DND-41 (cell line): Measurements from ENCODE around the gene STARD8.

ENCODE experiments used
- ATAC-seq: fragments of 200-7000 bp; cut with Tn5 transposase; 3 replicates; pipeline ENCODE4 v1.9.1; 2021; ENCODE audit warnings: low read depth; ENCODE audit not compliant: insufficient read depth
- DNase-seq: peaks from one replicate; pipeline ENCODE4 v3.0.0-alpha.2; 2020
- H2AFZ ChIP-seq: 2 replicates; pipeline ENCODE4 v1.6.0; 2012; ENCODE audit warnings: low read depth, low read length
- H3K27ac ChIP-seq: 2 replicates; pipeline ENCODE4 v1.5.1; 2012; ENCODE audit warnings: low read length, inconsistent platforms
- H3K27me3 ChIP-seq: fragments of 200-600 bp; sonication (generic); 2 replicates; pipeline ENCODE4 v1.6.0; 2012; ENCODE audit warnings: low read length, mild to moderate bottlenecking, inconsistent platforms; ENCODE audit not compliant: insufficient read depth, poor library complexity
- H3K36me3 ChIP-seq: 2 replicates; pipeline ENCODE4 v1.5.1; 2012; ENCODE audit warnings: low read length, inconsistent platforms; ENCODE audit not compliant: insufficient read depth
- H3K4me1 ChIP-seq: 2 replicates; pipeline ENCODE4 v1.5.1; 2012; ENCODE audit warnings: mild to moderate bottlenecking, low read length; ENCODE audit not compliant: insufficient read depth
- H3K4me2 ChIP-seq: 2 replicates; pipeline ENCODE4 v1.6.0; 2012; ENCODE audit warnings: mild to moderate bottlenecking, moderate library complexity, low read length, inconsistent platforms; ENCODE audit not compliant: insufficient read depth
- H3K4me3 ChIP-seq, 2 experiments: fragments of 200-600 bp in 1 of 2; shearing (Covaris generic) in 1 of 2; 2 replicates each; pipeline ENCODE4 v1.5.1; 2012 to 2016; ENCODE audit warnings: inconsistent platforms in 2 of 2, low read length in 2 of 2, mild to moderate bottlenecking in 2 of 2, low read depth in 1 of 2, moderate library complexity in 1 of 2
- H3K79me2 ChIP-seq: 2 replicates; pipeline ENCODE4 v1.6.0; 2012; ENCODE audit warnings: low read length, inconsistent platforms; ENCODE audit not compliant: insufficient read depth
- H3K9ac ChIP-seq: 2 replicates; pipeline ENCODE4 v1.6.0; 2012; ENCODE audit warnings: low read depth, mild to moderate bottlenecking, inconsistent platforms, low read length, moderate library complexity
- H3K9me3 ChIP-seq: 2 replicates; pipeline ENCODE4 v1.5.1; 2012; ENCODE audit warnings: low read length, moderate library complexity, mild to moderate bottlenecking, inconsistent platforms; ENCODE audit not compliant: insufficient read depth, severe bottlenecking
- H4K20me1 ChIP-seq: 2 replicates; pipeline ENCODE4 v1.6.0; 2012; ENCODE audit warnings: low read length; ENCODE audit not compliant: insufficient read depth
- EZH2 ChIP-seq: IDR thresholded peaks from 3 replicates; pipeline ENCODE4 v1.6.1; 2012; ENCODE audit warnings: borderline replicate concordance, low read depth, mild to moderate bottlenecking, moderate library complexity, low read length, inconsistent platforms; ENCODE audit not compliant: severe bottlenecking
- TF ChIP-seq, protein P1 (sequence below): IDR thresholded peaks from 2 replicates; pipeline ENCODE4 v1.5.1; 2012; ENCODE audit warnings: borderline replicate concordance, low read length, moderate library complexity, mild to moderate bottlenecking; ENCODE audit not compliant: poor library complexity, severe bottlenecking; ENCODE audit errors: extremely low read depth

The STARD8 gene

DNA sequence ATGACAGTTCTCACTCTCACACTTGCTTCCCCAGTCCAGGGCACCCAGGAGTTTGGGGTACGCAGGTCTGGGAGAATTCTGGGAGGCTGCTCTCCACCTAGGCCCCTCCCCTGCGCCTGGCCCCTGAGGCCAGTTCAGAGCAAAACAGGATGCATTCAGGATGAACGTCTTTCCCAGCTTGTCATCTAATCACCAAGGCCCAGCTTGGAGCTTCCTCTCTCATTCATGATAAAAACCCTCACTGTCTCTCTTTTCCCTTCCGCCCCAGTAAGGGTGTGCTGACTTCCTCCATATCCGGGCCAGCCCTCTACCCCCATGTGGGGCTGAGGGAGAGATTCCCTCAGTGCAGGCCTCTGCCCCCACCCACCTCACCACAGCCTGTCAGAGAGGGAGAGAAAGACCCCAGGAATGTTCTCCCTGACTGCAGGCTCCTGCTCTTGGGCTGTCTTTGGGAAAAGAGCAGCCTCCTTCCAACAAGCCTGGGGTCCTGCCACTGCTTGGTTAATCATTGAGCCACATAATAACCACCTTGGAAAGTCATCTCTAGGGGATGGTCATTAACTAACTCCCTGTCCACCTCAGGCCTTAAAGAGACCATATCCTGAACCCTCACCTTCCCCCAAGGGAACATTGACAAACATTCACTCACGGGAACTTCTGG lies 50.1 kb downstream of the STARD8 start:
- H3K9me3 ChIP-seq = no peaks in the 10 kb centered on the region
- no peak overlapping the region for H3K27ac ChIP-seq
- no peak for TF ChIP-seq EZH2
- TF ChIP-seq, protein P1, sequence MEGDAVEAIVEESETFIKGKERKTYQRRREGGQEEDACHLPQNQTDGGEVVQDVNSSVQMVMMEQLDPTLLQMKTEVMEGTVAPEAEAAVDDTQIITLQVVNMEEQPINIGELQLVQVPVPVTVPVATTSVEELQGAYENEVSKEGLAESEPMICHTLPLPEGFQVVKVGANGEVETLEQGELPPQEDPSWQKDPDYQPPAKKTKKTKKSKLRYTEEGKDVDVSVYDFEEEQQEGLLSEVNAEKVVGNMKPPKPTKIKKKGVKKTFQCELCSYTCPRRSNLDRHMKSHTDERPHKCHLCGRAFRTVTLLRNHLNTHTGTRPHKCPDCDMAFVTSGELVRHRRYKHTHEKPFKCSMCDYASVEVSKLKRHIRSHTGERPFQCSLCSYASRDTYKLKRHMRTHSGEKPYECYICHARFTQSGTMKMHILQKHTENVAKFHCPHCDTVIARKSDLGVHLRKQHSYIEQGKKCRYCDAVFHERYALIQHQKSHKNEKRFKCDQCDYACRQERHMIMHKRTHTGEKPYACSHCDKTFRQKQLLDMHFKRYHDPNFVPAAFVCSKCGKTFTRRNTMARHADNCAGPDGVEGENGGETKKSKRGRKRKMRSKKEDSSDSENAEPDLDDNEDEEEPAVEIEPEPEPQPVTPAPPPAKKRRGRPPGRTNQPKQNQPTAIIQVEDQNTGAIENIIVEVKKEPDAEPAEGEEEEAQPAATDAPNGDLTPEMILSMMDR = no peak
- no peak overlapping the region for H3K4me3 ChIP-seq
- ATAC-seq (no peak), DNase-seq (no peak)
- no peaks in the 10 kb centered on the region for H4K20me1 ChIP-seq
- no peaks in the 10 kb centered on the region for H3K4me1 ChIP-seq
- no peaks in the 10 kb centered on the region for H3K36me3 ChIP-seq
- no peaks in the 10 kb centered on the region for H3K79me2 ChIP-seq
- no peaks in the 10 kb centered on the region for H3K27me3 ChIP-seq
- no peak overlapping the region for H2AFZ ChIP-seq
- no peak overlapping the region for H3K4me2 ChIP-seq
- no peak overlapping the region for H3K9ac ChIP-seq

- Histone ChIP-seq H3K27me3 (no peaks in the 10 kb centered on the region), H4K20me1 (no peaks in the 10 kb centered on the region), H3K36me3 (no peaks in the 10 kb centered on the region), H3K4me3 (no peak overlapping the region), H2AFZ (no peak overlapping the region), H3K27ac (no peak overlapping the region), H3K79me2 (no peaks in the 10 kb centered on the region), H3K9me3 (no peaks in the 10 kb centered on the region), H3K4me2 (no peak overlapping the region), H3K4me1 (no peaks in the 10 kb centered on the region), H3K9ac (no peak overlapping the region)
- TF ChIP-seq, protein P1 = no peak
- TF ChIP-seq EZH2 = no peak
- no peak for ATAC-seq
- no peak for DNase-seq
Measured at GRCh38 chrX:68698942-68699341, 51.5 kb downstream of the STARD8 start.

GRCh38 chrX:68699960-68700746 lies 52.7 kb downstream of the STARD8 start:
- no peak overlapping the region for H3K9ac ChIP-seq
- no peak for TF ChIP-seq EZH2
- TF ChIP-seq, protein P1 = no peak
- H3K4me2 ChIP-seq = no peak overlapping the region
- H3K4me1 ChIP-seq = no peaks in the 10 kb centered on the region
- ATAC-seq (no peak), DNase-seq (no peak)
- H3K4me3 ChIP-seq = no peak overlapping the region
- no peaks in the 10 kb centered on the region for H3K79me2 ChIP-seq
- no peaks in the 10 kb centered on the region for H3K36me3 ChIP-seq
- no peak overlapping the region for H2AFZ ChIP-seq
- no peaks in the 10 kb centered on the region for H4K20me1 ChIP-seq
- no peaks in the 10 kb centered on the region for H3K9me3 ChIP-seq
- H3K27ac ChIP-seq = no peak overlapping the region
- H3K27me3 ChIP-seq = no peaks in the 10 kb centered on the region
